Measurements from ENCODE around the gene LONP1.

DNA sequence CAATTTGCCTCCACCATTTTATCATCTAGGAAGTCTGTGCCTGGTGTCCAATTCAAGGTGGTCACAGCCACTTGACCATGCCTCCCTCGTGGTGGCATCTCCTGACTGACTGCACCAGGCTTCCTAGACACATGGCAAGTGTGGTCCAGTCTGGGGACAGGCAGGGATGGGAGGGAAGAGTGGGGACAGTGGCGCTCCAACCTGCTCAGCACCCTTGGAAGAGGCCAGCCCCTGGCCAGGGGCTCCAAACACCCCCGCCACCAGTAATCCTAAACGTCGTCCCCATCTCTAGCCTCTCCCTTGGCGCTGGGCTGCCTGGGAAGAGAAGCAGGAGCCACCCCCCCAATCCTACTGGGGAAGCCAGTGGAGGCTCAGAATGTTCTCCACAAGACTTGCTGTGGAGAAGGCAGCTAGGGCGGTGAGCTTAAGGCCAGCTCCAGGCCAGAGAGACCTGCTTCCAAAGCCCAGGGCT lies 27.2 kb downstream of the LONP1 start:
- TF ChIP-seq, protein P1, sequence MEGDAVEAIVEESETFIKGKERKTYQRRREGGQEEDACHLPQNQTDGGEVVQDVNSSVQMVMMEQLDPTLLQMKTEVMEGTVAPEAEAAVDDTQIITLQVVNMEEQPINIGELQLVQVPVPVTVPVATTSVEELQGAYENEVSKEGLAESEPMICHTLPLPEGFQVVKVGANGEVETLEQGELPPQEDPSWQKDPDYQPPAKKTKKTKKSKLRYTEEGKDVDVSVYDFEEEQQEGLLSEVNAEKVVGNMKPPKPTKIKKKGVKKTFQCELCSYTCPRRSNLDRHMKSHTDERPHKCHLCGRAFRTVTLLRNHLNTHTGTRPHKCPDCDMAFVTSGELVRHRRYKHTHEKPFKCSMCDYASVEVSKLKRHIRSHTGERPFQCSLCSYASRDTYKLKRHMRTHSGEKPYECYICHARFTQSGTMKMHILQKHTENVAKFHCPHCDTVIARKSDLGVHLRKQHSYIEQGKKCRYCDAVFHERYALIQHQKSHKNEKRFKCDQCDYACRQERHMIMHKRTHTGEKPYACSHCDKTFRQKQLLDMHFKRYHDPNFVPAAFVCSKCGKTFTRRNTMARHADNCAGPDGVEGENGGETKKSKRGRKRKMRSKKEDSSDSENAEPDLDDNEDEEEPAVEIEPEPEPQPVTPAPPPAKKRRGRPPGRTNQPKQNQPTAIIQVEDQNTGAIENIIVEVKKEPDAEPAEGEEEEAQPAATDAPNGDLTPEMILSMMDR (IDR thresholded peaks at IDR 0.05), result no peak
- no peak for TF ChIP-seq POLR2A (IDR thresholded peaks at IDR 0.05)
